ENCODE data around the gene IMPG1.

IMPG1 gene

DNA sequence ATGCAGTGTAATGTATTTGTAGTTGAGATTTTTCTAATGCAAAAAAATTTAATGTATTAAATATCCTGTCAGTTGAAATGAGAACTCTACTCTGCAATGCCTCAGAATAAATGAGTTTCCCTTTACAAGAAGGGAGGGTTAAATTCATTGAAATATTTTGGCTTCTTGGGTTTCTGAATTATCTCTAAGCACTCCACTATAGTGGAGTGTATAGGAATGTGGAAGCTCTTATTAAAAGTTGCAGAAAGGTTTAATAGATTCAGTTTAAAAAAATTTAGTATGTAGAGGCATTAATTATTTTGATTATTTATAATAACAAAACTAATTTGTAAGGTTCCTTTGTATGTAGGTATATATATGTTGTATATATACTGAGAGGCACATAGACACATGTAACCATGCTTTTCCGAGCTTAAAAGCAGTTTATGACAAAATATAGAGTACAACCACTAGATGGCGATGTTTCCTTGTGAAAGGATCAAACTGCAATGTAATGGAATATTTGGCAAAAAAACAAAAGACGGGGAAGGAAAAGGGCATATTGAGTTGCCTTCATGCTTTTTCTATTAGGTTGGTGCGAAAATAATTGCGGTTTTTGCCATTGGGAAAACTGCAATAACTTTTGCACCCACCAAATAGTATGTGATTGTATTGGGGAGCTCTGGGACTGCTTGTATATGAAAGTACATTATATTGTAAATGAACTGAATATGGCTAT is 179.2 kb downstream of the IMPG1 start:
- peak; percentile 16 for DNase-seq (ENCODE audit: low read depth)

- no peak for DNase-seq (ENCODE audit: low read depth)
Observed at GRCh38 chr6:75892384-75892783, 180.1 kb downstream of the IMPG1 start.

DNA sequence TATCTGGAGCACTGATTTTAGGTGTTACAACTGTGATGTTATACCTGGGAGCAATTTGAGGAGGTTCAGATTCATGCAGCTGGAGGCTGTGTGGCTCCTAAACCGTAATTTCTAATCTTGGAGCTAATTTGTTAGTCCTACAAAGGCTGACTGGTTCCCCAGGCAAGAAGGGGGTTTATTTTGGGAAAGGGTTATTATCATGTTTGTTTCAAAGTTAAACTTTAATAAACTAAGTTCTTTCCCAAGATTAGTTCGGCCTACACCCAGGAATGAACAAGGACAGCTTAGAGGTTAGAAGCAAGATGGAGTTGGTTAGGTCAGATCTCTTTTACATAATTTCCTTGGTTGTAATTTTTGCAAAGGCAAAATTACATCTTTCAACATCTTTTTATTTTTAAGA is 187.6 kb downstream of the IMPG1 start:
- no peak for DNase-seq (ENCODE audit: low read depth)

DNA sequence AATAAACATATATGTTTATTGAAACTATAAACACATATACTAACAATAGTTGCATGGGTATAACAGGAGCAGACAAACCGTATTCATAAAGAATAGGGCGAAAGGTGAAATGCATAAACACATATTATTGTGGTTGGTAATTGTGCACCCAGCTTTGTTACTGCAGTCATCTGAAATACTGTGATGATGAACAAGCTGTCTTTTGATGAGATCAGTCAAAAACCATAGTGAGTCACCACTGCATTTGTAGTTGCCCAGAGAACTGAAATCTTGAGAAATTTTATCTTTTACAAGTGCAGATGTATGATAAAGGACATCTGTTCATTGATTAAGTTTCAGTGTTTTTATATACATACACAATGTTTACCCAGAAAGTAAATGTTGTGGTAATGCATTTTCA is 189.7 kb downstream of the IMPG1 start:
- DNase-seq (ENCODE audit: low read depth), result peak; percentile 25

DNA sequence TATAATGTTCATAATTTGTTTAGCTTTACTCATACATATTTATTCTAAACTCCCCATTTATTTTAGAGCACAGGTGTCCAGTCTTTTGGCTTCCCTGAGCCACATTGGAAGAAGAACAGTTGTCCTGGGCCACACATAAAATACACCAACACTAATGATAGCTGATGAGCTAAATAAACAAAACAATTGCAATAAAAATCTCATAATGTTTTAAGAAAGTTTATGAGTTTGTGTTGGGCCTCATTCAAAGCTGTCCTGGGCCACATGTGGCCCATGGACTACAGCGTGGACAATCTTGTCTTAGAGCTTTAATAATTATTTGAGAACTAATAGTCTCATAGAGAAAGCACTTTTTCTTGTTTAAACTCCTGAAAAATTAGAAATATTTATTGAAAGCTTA is 192.2 kb downstream of the IMPG1 start:
- no peak for DNase-seq (ENCODE audit: low read depth)

- DNase-seq (ENCODE audit: low read depth), result no peak
Observed at GRCh38 chr6:75876152-75876551, 196.3 kb downstream of the IMPG1 start.

DNA sequence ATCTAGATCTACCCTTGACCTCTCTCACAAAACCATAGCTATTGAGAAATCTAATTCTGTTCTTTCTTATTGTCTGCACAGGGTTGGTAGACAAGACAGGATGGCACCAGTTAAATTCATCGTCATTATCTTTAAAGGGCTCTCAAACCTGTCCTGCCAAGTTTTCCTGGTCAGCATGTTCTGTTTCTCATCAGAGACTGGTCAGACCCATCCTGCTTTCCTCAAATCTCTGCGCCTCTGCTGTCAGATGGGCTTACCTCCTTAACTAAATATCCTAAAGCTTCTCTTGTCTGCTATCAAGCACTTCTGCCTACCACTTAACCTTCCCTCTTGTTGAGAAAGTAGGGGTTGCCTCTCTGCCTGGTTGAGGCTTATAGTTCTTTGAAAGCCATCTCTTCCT is 198.2 kb downstream of the IMPG1 start:
- no peak for DNase-seq (ENCODE audit: low read depth)
